DOHH2 (cell line): ENCODE measurements around the gene MEF2A.

Experiments used
- CTCF ChIP-seq: fragments of 200-600 bp; sonication (generic); IDR thresholded peaks from one replicate; pipeline ENCODE4 v1.5.1; 2014; ENCODE audit warnings: antibody characterized with exemption, mild to moderate bottlenecking, low read depth, low read length; ENCODE audit not compliant: poor library complexity, severe bottlenecking
- EZH2phosphoT487 ChIP-seq: fragments of 200-600 bp; sonication (generic); IDR thresholded peaks from 2 replicates; pipeline ENCODE4 v1.6.1; 2017; ENCODE audit warnings: borderline replicate concordance, mild to moderate bottlenecking, antibody characterized with exemption, low read length, moderate library complexity, mixed read lengths

GRCh38 chr15:99680276-99680675 lies 114.5 kb downstream of the MEF2A start:
- TF ChIP-seq CTCF (no peak), EZH2phosphoT487 (no peak)
